ENCODE measurements around the gene VEZF1. TPM values are rescaled to one million over a fixed set of nuclear protein-coding genes. Genes with fewer than 3 reads are reported as not detected.

The VEZF1 gene
- polyA plus RNA-seq, 2 of the 4 experiments (the other 2 are of a cell fraction), result 50.3 to 57.7 TPM

GRCh38 chr17:58032691-58033415, 44.8 kb upstream of the VEZF1 start:
- POLR2A ChIA-PET, result no interaction called here
- CTCF ChIA-PET, result interaction anchor here (1.2 to 2.1 kb wide), 2 partner anchors 14 to 33 kb away, joined by 3 to 8 read pairs; no protein-coding TSS in a partner anchor

DNA sequence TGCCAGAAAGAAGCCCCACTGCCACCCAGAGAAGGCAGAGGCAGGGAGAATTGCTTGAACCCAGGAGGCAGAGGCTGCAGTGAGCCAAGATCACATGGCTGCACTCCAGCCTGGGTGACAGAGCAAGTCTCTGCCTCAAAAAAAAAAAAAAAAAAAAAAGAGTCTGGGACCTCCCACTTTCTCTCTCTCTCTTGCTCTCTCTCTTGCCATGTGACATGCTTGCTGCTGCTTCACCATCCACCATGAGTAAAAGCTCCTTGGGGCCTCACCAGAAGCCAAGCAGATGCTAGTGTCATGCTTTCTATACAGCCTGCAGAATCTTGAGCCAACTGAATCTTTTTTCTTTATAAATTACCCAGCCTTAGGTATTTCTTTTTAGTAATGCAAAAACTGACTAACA, 40.5 kb upstream of the VEZF1 start:
- ATAC-seq (no peak), DNase-seq (ENCODE audit: low read depth in 1 of 2, low spot score in 1 of 2) (peak in 1 of 2 experiments; percentile 21), FAIRE-seq (no peak)
- Histone ChIP-seq H3K4me2 (no peak overlapping the region), H3K4me3 (no peak overlapping the region), H3K9me3 (peaks cover 17% of the 10 kb centered on the region), H3K4me1 (no peaks in the 10 kb centered on the region), H3K27ac (no peak overlapping the region)
- ChIA-PET CTCF (no interaction called here), POLR2A (interaction anchor here (0.6 kb wide), 1 partner anchor 9 kb away, joined by 6 read pairs; no protein-coding TSS in a partner anchor)
- TF ChIP-seq, protein P1, sequence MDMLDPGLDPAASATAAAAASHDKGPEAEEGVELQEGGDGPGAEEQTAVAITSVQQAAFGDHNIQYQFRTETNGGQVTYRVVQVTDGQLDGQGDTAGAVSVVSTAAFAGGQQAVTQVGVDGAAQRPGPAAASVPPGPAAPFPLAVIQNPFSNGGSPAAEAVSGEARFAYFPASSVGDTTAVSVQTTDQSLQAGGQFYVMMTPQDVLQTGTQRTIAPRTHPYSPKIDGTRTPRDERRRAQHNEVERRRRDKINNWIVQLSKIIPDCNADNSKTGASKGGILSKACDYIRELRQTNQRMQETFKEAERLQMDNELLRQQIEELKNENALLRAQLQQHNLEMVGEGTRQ (IDR thresholded peaks at IDR 0.05), result no peak
- TF ChIP-seq TFCP2L1 (CRISPR knock-in tag; IDR thresholded peaks at IDR 0.05), result no peak
- no peak for TF ChIP-seq MAFK (IDR thresholded peaks at IDR 0.05; ENCODE audit: partially characterized antibody)
- no peak for TF ChIP-seq E2F6 (IDR thresholded peaks at IDR 0.05; ENCODE audit: borderline replicate concordance, low read depth)
- no peak for TF ChIP-seq SREBF2 (IDR thresholded peaks at IDR 0.05)
- TF ChIP-seq HOXA7 (CRISPR knock-in tag; IDR thresholded peaks at IDR 0.05), result no peak
- no peak for TF ChIP-seq FOSL2 (IDR thresholded peaks at IDR 0.05)
- TF ChIP-seq FOSL2 (CRISPR knock-in tag; IDR thresholded peaks at IDR 0.05), result no peak
- TF ChIP-seq JUNB (IDR thresholded peaks at IDR 0.05), result no peak
- TF ChIP-seq RFX5 (IDR thresholded peaks at IDR 0.05), result no peak
- no peak for TF ChIP-seq RCOR1 (IDR thresholded peaks at IDR 0.05; ENCODE audit: low read depth, low read length)
- no peak for TF ChIP-seq EHF (CRISPR knock-in tag; IDR thresholded peaks at IDR 0.05)
- no peak for TF ChIP-seq NFE2L2 (conservative IDR thresholded peaks at IDR 0.05; ENCODE audit: low read length)
- no peak for TF ChIP-seq FOXS1 (CRISPR knock-in tag; IDR thresholded peaks at IDR 0.05)
- no peak for TF ChIP-seq NPAS2 (CRISPR knock-in tag; IDR thresholded peaks at IDR 0.05; ENCODE audit: borderline replicate concordance)
- no peak for TF ChIP-seq PBX3 (IDR thresholded peaks at IDR 0.05)
- no peak for TF ChIP-seq HEYL (CRISPR knock-in tag; IDR thresholded peaks at IDR 0.05)
- no peak for TF ChIP-seq CTCF (IDR thresholded peaks at IDR 0.05)
- TF ChIP-seq RAD21 (conservative IDR thresholded peaks at IDR 0.05 in 1 of 2, IDR thresholded peaks at IDR 0.05 in 1 of 2), result no peak

More at GRCh38 chr17:58032691-58033415, 44.8 kb upstream of the VEZF1 start:
- Histone ChIP-seq H3K4me3 (no peak overlapping the region), H3K9me3 (peaks cover 16% of the 10 kb centered on the region), H3K27ac (no peak overlapping the region), H3K4me2 (no peak overlapping the region), H3K4me1 (no peaks in the 10 kb centered on the region)
- DNase-seq (ENCODE audit: low read depth in 1 of 2, low spot score in 1 of 2) (no peak), FAIRE-seq (peak; percentile 23), ATAC-seq (no peak)
- WGBS (ENCODE audit: missing lambda C conversion rate), result 26% methylated on average over 6 of the region's 6 CpGs
- TF ChIP-seq CHD2 (IDR thresholded peaks at IDR 0.05; ENCODE audit: low read length, partially characterized antibody), result no peak
- TF ChIP-seq CEBPB (IDR thresholded peaks at IDR 0.05), result peak in 1 of 2 experiments; percentile 34; a peak in 1 of 4 replicates

All from A549 (cell line).